Progenitor cell of endocrine pancreas (in vitro differentiated cells): ENCODE data around the gene ZFYVE27. TPM values are rescaled to one million over a fixed set of nuclear protein-coding genes. Genes with fewer than 3 reads are reported as not detected.

Experiments
- DNase-seq: peaks from one replicate; pipeline ENCODE4 v3.0.0; 2021; ENCODE audit warnings: low spot score; ENCODE audit not compliant: unreplicated experiment
- H3K27ac Mint-ChIP-seq: 2 replicates; pipeline ENCODE4 v1.8.0; 2021; ENCODE audit warnings: mild to moderate bottlenecking, moderate library complexity, mixed read lengths
- H3K27me3 Mint-ChIP-seq: 2 replicates; pipeline ENCODE4 v1.8.0; 2021; ENCODE audit warnings: mixed read lengths
- H3K36me3 Mint-ChIP-seq: 2 replicates; pipeline ENCODE4 v1.8.0; 2022; ENCODE audit warnings: mixed read lengths; ENCODE audit not compliant: insufficient read depth
- H3K4me1 Mint-ChIP-seq: 2 replicates; pipeline ENCODE4 v1.8.0; 2021; ENCODE audit warnings: low read depth, mixed read lengths
- H3K4me3 Mint-ChIP-seq: 2 replicates; pipeline ENCODE4 v1.8.0; 2021; ENCODE audit warnings: low read depth, mild to moderate bottlenecking, moderate library complexity, mixed read lengths
- H3K9me3 Mint-ChIP-seq: 2 replicates; pipeline ENCODE4 v1.8.0; 2021; ENCODE audit warnings: low read depth, mixed read lengths
- total RNA-seq: library from RNA; stranded (reverse); gene quantifications from 2 replicates; pipeline ENCODE4 v1.2.1, GENCODE V29; 2021
- TF ChIP-seq, protein P1 (sequence below): fragments of 200-600 bp; sonication (generic); IDR thresholded peaks from one replicate; pipeline ENCODE4 v1.5.0; 2021; ENCODE audit warnings: antibody characterized with exemption, mild to moderate bottlenecking; ENCODE audit not compliant: unreplicated experiment

The ZFYVE27 gene
- total RNA-seq, 1 donor from 2014 or later: 43.4 TPM

DNA sequence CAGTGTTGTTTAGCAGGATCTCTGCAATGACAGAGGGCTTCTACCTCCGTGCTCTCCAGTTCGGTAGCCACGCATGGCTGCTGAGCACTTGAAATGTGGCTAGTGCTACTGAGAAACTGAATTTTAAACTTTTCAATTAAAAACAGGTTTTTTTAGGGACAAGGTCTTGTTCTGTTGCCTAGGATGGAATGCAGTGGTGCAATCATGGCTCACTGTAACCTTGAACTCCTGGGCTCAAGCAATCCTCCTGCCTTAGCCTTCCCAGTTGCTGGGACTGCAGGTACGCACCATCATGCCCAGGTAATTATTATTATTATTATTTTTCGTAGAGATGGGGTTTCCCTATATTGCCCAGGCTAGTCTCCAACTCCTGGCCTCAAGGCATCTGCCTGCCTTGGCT is 48.3 kb downstream of the ZFYVE27 start:
- H3K9me3 Mint-ChIP-seq: no peaks in the 10 kb centered on the region
- H3K4me3 Mint-ChIP-seq: no peak overlapping the region
- H3K4me1 Mint-ChIP-seq: peaks cover 63% of the 10 kb centered on the region
- no peak for DNase-seq
- peak overlapping the region; percentile 80 for H3K27ac Mint-ChIP-seq
- TF ChIP-seq, protein P1, sequence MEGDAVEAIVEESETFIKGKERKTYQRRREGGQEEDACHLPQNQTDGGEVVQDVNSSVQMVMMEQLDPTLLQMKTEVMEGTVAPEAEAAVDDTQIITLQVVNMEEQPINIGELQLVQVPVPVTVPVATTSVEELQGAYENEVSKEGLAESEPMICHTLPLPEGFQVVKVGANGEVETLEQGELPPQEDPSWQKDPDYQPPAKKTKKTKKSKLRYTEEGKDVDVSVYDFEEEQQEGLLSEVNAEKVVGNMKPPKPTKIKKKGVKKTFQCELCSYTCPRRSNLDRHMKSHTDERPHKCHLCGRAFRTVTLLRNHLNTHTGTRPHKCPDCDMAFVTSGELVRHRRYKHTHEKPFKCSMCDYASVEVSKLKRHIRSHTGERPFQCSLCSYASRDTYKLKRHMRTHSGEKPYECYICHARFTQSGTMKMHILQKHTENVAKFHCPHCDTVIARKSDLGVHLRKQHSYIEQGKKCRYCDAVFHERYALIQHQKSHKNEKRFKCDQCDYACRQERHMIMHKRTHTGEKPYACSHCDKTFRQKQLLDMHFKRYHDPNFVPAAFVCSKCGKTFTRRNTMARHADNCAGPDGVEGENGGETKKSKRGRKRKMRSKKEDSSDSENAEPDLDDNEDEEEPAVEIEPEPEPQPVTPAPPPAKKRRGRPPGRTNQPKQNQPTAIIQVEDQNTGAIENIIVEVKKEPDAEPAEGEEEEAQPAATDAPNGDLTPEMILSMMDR: no peak
- H3K27me3 Mint-ChIP-seq: no peaks in the 10 kb centered on the region
- H3K36me3 Mint-ChIP-seq: no peaks in the 10 kb centered on the region

DNA sequence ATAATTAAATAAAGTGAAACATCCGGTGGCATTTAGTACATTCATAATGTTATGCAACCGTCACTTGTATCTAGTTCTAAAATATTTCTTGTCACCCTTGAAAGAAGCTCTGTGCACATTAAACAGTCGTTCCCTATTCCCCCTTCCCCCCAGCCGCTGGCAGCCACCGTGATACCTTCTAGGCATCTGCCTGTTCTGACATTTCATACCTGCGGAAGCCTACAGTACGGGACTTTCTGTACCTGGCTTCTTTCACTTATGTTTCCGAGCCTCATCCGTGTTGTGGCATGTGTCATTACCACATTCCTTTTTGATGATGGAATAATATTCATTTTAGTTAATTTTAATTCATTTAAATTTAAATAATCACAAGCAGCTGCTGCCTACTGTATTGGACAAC is 48.8 kb downstream of the ZFYVE27 start:
- peak overlapping the region; percentile 96 for H3K27ac Mint-ChIP-seq
- H3K4me3 Mint-ChIP-seq: no peak overlapping the region
- no peak for DNase-seq
- H3K36me3 Mint-ChIP-seq: no peaks in the 10 kb centered on the region
- TF ChIP-seq, protein P1: no peak
- H3K9me3 Mint-ChIP-seq: no peaks in the 10 kb centered on the region
- no peaks in the 10 kb centered on the region for H3K27me3 Mint-ChIP-seq
- peaks cover 58% of the 10 kb centered on the region for H3K4me1 Mint-ChIP-seq

DNA sequence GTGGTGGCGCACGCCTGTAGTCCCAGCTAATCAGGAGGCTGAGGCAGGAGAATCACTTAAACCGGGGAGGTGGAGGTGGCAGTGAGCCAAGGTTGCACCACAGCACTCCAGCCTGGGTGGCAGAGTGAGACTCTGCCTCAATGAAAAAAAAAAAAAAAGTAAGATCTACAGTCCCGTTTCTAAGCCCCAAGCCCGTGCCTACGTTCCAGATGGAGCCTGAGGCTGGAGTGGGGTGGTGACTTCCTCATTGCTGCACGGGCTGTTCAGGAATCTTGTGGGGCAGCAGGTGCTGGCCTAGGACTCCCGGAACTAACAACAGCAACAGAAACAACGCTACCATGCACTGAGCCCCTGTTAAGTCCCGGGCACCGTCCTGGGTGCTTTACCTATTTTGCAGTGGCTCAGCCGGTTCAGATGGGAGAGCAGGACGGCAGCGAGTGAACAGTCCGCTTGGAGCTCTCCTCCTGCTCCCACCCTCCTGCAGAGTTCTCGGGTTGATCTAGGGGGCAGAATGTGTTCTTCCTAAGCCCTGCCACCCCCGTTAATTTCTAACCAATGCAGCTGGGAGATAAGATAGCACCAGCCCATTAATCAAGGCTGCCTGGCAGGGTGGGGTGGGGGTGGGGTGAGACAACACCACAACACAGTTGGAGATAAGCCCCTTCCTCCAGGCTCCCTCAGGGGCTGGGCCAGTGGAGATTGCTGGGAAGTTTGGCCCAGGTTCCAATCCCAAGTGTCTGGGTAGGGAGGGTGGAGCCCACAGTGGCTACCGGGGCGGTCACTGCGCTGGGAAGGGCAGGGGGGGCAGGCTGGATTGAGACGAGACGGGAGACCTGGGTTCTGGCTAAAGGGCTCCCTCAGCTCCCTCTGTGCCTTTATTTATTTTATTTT is 51.9 kb downstream of the ZFYVE27 start:
- TF ChIP-seq, protein P1: no peak
- peak overlapping the region; percentile 92 for H3K4me3 Mint-ChIP-seq
- no peaks in the 10 kb centered on the region for H3K9me3 Mint-ChIP-seq
- H3K27me3 Mint-ChIP-seq: no peaks in the 10 kb centered on the region
- H3K4me1 Mint-ChIP-seq: peaks cover 51% of the 10 kb centered on the region
- DNase-seq: peak; percentile 34
- peak overlapping the region; percentile 96 for H3K27ac Mint-ChIP-seq
- H3K36me3 Mint-ChIP-seq: no peaks in the 10 kb centered on the region

DNA sequence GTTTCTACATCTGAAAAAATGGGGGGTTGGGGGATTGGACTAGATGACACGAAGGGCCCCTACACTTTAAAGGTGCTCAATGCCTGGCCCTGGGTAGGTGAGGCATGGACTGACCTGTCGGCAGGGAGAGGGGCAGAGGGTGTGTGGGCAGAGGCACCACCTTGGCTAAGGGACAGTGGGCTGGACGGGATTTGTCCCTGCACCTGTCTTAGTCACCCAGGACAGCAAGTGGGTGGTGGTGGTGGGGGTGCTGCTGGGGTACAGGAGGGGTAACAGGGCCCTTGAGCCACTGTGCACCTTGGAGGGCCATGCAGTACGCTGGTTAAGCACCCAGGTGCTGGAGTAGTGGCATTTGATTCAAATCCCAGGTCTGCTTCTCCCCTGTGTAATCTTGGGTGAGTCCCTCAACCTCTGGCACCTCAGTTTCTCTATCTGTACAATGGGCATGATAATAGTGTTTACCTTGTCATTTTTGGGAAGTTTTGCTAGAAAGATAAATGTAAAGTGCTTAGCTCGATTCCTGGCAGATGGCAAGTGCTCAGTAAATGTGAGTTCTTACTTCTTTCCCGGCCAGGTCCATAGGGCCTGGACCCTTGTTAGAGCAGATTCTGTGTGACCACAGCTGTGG is 53.0 kb downstream of the ZFYVE27 start:
- Mint-ChIP-seq H3K27me3 (no peaks in the 10 kb centered on the region), H3K4me3 (peak overlapping the region; percentile 92), H3K36me3 (no peaks in the 10 kb centered on the region), H3K27ac (peak overlapping the region; percentile 71), H3K4me1 (peaks cover 45% of the 10 kb centered on the region), H3K9me3 (no peaks in the 10 kb centered on the region)
- TF ChIP-seq, protein P1: no peak
- no peak for DNase-seq

DNA sequence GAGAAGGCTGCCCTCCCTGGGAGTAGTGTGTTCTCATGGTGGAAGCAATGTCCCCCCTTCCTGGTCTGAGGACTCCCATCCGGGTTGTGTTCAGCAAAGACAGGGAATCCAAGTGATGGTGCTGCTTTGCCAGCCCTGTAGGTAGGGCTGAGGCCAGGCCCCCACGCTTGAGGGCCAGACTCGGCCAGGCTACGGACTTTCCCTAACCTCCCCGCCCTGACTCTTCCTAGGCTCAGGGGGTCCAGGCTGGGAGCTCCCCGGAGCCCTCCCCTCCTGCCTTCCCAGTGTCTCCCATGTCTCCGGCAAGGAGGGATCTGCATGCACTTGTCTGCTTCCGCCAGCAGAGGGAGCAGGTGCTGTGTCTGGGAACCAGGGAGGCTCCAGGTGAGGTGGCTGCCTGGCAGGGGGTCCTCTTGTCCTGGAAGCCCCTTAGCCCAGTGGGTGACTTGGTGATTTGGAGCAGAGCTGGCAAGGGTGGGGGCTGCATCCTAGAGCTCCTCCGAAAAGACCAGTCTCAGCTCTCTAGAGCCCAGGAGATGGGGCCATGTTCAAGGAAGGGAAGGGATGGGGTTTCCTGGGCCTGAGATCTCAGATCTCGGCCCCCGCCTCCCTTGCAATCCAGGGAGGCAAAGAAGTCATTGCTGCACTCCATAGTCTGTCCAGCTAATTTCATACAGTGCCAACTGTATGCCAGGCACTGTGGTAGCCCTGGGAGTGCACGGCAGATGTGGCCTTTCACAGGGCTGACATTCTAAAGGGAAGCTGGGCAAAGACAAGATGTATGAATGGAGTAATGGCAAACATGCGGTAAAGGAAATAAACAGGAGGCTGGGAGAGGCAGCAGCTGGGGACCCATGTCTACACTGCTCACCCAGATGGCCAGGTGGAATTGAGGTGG is 55.1 kb downstream of the ZFYVE27 start:
- H3K36me3 Mint-ChIP-seq: no peaks in the 10 kb centered on the region
- no peaks in the 10 kb centered on the region for H3K27me3 Mint-ChIP-seq
- H3K9me3 Mint-ChIP-seq: no peaks in the 10 kb centered on the region
- peak; percentile 73 for DNase-seq
- no peak overlapping the region for H3K4me3 Mint-ChIP-seq
- TF ChIP-seq, protein P1: peak; percentile 87
- H3K4me1 Mint-ChIP-seq: peaks cover 26% of the 10 kb centered on the region
- no peak overlapping the region for H3K27ac Mint-ChIP-seq
